Body of pancreas (tissue), 4 donors: ENCODE measurements around the gene TSHZ2.

Experiments used
- CTCF ChIP-seq, 7 experiments: fragments of 450-650 bp in 4 of 7; fragments of 200-600 bp in 3 of 7; sonication (generic) in 3 of 7; IDR thresholded peaks; one replicate each; pipeline ENCODE4 v1.5.1; 2016 to 2019; ENCODE audit warnings: antibody characterized with exemption in 7 of 7
- POLR2A ChIP-seq, 3 donors: fragments of 450-650 bp; IDR thresholded peaks; one replicate each; pipeline ENCODE4 v1.6.1; 2016; ENCODE audit warnings: antibody characterized with exemption in 3 of 3, mild to moderate bottlenecking in 2 of 3

DNA sequence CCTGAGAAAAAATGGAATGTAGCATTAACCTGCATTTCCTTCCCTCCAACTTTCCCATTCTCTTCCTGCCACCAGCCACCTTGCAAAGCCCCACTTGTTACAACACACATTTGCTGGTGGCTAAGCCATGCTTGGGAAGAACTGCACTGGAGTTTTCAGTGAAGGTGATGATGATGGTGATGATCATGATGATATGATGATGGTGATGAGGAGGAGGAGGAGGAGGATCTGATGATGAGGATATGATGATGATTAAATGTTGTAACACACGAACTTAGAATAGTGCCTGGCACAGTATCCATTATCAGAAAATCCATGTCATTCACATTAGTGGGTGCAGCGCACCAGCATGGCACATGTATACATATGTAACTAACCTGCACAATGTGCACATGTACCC lies 297.2 kb downstream of the TSHZ2 start:
- TF ChIP-seq CTCF (IDR thresholded peaks at IDR 0.05) (no peak), POLR2A (IDR thresholded peaks at IDR 0.05) (no peak)
